ENCODE measurements around the gene ADAMTSL4.

Gene ADAMTSL4

DNA sequence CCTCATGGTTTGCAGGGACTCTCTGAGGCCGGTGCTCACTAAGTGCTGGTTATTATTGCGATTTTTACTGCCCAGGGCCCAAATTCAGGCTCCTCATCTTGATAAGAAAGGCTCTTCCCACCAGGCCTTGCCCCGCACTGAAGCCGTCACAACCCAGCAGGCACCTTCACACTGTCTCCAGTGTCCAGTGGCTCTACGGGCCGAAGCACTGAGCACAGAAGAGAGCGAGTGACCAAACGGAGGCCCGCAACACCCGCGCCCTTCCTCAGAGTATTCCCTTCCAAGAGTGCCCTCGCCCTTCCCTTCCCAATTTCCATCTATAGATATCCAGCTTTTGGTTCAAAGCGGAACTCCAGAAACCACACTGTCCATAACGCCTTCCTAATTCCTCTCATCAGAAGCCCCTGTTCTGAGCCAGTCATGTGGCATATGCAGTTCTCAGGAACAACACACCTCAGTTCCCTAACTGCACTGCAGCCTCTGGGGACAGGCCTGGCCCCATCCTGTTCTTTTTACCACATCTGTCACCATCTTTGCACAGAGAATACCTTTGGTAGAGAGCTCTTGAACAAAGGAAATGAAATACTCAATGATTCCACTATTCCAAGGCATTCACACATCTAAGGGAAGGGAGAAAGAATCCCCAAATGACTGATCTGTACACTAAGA is 18.6 kb upstream of the ADAMTSL4 start:
- H3K27ac ChIP-seq: no peak overlapping the region
- DNase-seq (ENCODE audit: low read depth, low spot score): no peak

DNA sequence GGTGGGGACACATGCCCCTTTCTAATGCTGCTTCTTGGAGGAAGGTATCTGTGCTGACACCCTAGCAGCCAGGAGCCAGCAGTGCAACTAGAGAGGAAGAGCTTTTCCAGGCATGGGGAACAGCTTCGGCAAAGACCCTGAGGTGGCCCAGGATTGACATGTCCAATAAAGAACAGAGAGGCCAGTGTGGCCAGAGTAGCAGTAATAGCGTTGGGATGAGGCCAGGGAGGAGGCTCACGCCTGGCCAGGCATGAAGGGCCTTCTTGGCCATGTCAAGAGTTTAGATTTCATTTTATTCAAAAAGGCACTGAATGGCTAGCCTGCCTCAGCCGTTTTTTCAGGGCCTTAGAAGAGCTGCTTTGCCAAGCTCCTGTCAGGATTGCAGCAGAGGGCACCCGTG is 16.3 kb upstream of the ADAMTSL4 start:
- DNase-seq (ENCODE audit: low read depth, low spot score): no peak
- peak overlapping the region; percentile 91 for H3K27ac ChIP-seq

DNA sequence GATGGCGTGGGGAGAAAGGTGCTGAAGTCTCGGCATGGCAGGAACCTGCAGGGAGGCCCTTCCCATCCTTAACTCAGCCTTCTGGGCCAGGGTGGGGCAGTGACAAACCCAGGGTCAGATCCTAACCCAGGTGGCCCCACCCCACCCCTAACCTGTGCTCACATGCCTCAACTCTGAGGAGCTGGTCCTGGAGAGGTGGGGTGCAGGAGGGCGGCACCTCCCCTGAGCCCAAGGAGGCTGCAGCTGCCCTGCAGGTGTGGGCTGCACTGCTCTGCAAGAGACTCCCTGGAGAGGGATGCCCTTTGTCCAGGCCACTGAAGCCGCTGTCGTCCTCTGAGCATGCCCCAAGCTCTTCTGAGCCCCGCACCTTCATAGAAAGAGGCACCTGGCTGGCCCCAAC is 15.2 kb upstream of the ADAMTSL4 start:
- no peak for DNase-seq (ENCODE audit: low read depth, low spot score)

GRCh38 chr1:150535511-150536287 is 13.5 kb upstream of the ADAMTSL4 start:
- DNase-seq (ENCODE audit: low read depth, low spot score): no peak
- H3K27ac ChIP-seq: peak overlapping the region; percentile 91

More for the DNA sequence above, 15.2 kb upstream of the ADAMTSL4 start:
- H3K27ac ChIP-seq: peak overlapping the region; percentile 91

DNA sequence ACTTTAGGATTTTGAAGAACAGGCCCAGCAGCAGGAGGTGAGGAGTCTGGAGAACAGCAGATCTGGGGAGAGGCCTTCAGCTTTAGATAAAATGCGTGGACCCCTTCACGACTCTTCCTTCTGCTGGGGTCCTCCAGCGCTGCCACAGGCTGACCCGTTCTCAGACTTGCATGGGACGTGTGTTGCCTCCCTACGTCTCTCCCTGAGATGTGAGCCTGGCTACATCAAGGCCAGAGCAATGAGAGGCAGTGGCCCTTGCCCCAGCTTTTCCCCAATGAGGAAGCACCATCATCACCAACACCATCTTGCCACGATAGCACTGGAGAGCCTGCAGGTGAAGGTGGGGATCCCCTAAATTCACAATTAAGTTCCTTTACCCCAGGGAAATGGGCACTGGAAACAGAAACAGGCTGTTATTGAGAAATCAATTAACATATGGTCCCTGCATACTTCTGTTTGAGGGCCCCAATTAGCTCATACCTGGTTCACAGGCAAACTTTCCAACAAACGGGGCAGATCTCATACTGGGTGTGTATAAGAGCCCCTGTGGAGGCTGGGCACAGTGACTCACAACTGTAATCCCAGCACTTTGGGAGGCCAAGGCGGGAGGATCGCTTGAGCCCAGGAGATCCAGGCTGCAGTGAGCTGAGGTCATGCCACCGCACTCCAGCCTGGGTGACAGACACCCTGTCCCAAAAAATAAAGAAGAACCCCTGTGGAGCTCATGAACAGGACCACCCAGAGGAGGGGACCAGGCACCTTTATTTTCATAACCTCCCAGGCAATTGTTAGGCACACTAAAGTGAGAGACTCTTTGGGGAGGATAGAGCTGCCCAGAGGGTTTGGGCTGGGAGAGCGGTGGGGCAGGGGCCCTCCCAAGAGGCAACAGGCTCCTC is 12.1 kb upstream of the ADAMTSL4 start:
- DNase-seq (ENCODE audit: low read depth, low spot score): no peak
- peak overlapping the region; percentile 91 for H3K27ac ChIP-seq

GRCh38 chr1:150537732-150538684 is 11.2 kb upstream of the ADAMTSL4 start:
- peak; percentile 49 for DNase-seq (ENCODE audit: low read depth, low spot score)
- H3K27ac ChIP-seq: peak overlapping the region; percentile 91

DNA sequence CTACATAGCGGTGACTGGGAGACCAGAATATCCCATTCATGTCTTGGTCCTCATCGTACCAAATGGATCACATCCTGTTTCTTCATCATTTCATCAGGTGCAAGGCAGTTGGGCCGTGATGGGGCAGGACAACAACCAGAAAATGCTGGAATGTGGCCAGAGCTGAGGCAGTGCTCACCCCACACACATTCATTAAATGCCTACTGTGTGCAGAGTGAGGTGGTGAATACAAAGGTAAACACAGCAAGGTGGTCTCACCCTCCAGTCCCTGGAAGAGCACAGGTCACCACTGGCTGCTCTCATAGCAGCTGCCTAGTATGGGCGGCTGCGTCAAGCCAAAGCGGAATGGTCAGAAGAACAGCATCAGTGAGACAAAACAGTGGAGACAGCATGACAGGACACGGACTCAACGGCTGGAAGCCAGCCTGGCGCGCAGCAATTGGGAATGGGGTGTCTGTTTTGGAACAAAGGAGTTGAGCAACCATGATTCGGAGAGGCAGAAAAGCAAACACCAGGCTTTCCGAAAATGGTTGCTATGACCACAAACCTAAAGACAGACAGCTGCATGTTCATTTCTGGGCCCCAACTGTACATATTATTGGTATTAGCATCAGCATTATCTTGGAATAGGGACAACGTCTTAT is 5.6 kb upstream of the ADAMTSL4 start:
- no peak for DNase-seq (ENCODE audit: low read depth, low spot score)
- H3K27ac ChIP-seq: peak overlapping the region; percentile 7

DNA sequence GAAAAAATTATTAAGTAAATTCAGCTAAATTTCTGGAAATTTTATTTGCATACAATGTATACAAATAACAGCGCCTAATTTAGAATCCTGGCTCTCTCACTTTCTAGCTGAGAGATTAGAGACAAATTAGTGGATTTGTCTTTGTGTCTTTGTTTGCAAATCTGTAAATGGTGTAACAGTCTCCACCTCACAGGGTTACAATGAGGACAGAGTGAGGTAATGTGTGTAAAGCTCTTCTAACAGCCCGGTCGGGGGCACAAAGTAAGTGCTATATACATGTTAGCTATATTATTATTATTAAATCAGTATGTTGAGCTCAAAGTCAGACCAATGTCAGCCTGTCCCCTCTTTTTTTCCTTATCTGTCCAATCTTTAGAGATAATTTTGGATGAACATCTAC is 5.0 kb upstream of the ADAMTSL4 start:
- no peak overlapping the region for H3K27ac ChIP-seq
- DNase-seq (ENCODE audit: low read depth, low spot score): no peak

DNA sequence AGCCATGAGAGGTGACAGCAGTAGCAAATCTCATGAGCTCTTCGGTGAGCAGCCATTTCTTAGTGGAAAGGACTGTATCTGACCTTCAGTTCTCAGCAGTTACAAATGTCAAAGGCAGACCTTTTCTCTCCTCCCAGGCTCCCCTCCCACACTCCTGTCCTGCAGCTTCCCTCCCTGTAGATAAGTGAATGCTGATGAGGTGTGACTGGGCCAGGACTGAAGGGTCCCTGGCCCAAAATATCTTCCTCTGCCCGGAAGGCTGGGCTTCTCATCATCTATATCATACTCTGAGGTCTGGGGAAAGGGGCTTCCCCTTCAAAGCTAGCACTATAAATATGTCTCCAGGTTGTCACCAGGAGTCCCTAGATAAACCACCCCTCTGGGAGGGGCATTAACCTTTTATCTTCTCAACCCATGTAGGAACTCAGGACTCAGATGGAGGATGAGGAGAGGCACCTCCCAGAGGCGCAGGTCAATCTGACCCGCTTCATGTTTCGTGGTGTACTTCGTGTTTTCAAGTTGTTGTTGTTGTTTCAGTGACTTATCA is 3.6 kb upstream of the ADAMTSL4 start:
- H3K27ac ChIP-seq: no peak overlapping the region
- no peak for DNase-seq (ENCODE audit: low read depth, low spot score)

- DNase-seq (ENCODE audit: low read depth, low spot score): no peak
- no peak overlapping the region for H3K27ac ChIP-seq
Measured at GRCh38 chr1:150546294-150546937, 2.8 kb upstream of the ADAMTSL4 start.

GRCh38 chr1:150548324-150548631 is 930 bp upstream of the ADAMTSL4 start:
- H3K27ac ChIP-seq: peak overlapping the region; percentile 73
- DNase-seq (ENCODE audit: low read depth, low spot score): no peak

GRCh38 chr1:150549496-150550221 is 451 bp downstream of the ADAMTSL4 start:
- H3K27ac ChIP-seq: peak overlapping the region; percentile 73
- no peak for DNase-seq (ENCODE audit: low read depth, low spot score)

DNA sequence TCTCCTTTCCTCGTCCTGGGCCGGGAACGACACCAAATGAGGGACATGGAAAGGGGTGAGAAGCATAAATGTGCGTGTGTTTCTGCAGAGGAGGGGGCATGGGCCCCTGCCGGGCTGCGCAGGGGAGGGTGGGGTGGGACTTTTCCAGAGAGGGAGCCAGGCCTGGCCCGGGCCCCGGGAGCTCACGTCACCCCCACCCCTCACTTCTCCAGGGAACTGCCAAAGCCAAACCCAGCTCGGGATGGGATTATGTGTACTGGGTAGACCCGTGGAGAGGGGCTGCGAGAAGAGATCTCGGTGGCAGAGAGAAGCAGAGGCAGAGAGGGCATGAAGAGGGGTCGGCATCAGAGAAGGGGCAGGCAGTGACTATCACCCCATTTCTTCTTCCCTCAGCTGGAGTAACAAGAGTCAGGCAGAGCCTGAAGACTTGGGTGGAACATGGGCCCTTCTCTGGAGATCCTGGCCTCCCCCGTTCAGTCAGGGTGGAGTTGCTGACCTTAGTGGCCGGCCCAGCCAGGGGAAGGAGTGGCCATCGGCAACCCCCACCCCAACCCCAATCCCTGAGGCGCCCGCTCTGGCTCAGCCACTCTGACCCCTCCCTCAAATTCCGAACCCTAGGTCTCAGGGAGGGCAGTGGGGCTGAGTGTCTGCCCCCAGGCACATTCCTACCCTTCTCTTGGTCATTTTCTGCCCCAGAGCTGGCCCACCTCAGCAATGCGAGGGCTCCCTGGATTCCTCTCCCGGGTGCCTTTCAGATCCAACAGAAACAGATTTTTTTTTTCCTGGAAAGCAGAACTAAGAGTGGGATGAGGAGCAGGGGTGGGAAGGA is 1.2 kb downstream of the ADAMTSL4 start:
- H3K27ac ChIP-seq: peak overlapping the region; percentile 73
- DNase-seq (ENCODE audit: low read depth, low spot score): no peak

- no peak for DNase-seq (ENCODE audit: low read depth, low spot score)
- peak overlapping the region; percentile 73 for H3K27ac ChIP-seq
Measured at GRCh38 chr1:150551051-150551783, 2.0 kb downstream of the ADAMTSL4 start.

- DNase-seq (ENCODE audit: low read depth, low spot score): no peak
- H3K27ac ChIP-seq: peak overlapping the region; percentile 73
Measured at GRCh38 chr1:150551784-150552127, 2.5 kb downstream of the ADAMTSL4 start.

GRCh38 chr1:150552128-150552910 is 3.1 kb downstream of the ADAMTSL4 start:
- H3K27ac ChIP-seq: peak overlapping the region; percentile 73

More at GRCh38 chr1:150552128-150552910, 3.1 kb downstream of the ADAMTSL4 start:
- DNase-seq (ENCODE audit: low read depth, low spot score): no peak

Measured in epithelial cell of prostate (primary cell).